ENCODE results near the gene C3orf18. TPM values are rescaled to one million over a fixed set of nuclear protein-coding genes. Genes with fewer than 3 reads are reported as not detected.

C3orf18 gene
- total RNA-seq, 1 experiment from 2014 or later, result 7.1 TPM

DNA sequence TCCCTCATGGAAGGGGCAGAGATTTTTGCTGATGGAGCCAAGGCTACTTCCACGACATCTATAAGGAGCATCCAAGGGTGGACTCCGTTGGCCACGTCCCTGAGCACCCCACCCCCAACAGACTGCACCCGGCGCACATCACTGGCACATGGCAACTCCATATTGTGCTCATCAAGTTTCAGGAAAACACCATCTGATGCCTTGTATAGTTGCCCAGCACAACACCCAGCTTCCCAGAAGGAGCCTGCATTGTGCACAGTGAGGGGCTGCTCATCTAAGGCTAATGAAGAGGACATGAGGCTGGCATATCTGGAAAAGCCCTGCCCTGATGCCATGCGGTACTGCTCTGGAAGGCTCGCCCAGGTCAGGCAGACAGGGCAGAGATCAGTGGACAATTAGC is 49.1 kb downstream of the C3orf18 start:
- Histone ChIP-seq H3K9me3 (ENCODE audit: control insufficient read depth, low read depth, low read length) (no peaks in the 10 kb centered on the region), H3K4me1 (ENCODE audit: insufficient read depth, low read length) (peaks cover 15% of the 10 kb centered on the region; the same call in 1 of the 2 replicates), H3K23ac (ENCODE audit: insufficient read length, low read depth, low read length) (no peak overlapping the region)

More for the DNA sequence above, 49.1 kb downstream of the C3orf18 start:
- no peak overlapping the region for H2BK15ac ChIP-seq (ENCODE audit: low read depth, low read length)
- H3K79me2 ChIP-seq (ENCODE audit: insufficient read depth, low read length), result no peaks in the 10 kb centered on the region
- H3K27ac ChIP-seq (ENCODE audit: insufficient read length, low read depth, low read length), result no peak overlapping the region
- H2AK5ac ChIP-seq (ENCODE audit: insufficient read length, low read length), result no peak overlapping the region
- peaks cover 6% of the 10 kb centered on the region for H3K23me2 ChIP-seq (ENCODE audit: insufficient read length, low read depth, low read length, poor library complexity, severe bottlenecking)
- no peak overlapping the region for H2BK120ac ChIP-seq (ENCODE audit: low read depth, low read length, poor library complexity, severe bottlenecking)
- H3K79me1 ChIP-seq (ENCODE audit: insufficient read depth, low read depth, low read length, poor library complexity, severe bottlenecking), result no peaks in the 10 kb centered on the region
- no peak overlapping the region for H3K4me2 ChIP-seq (ENCODE audit: insufficient read depth, insufficient read length, low read length)
- H3K14ac ChIP-seq (ENCODE audit: insufficient read depth, low read length), result no peak overlapping the region
- no peak overlapping the region for H3K9ac ChIP-seq (ENCODE audit: extremely low read depth, insufficient read length, low read length)
- Mint-ChIP-seq H3K36me3 (ENCODE audit: insufficient read depth in 1 of 3, low read depth in 3 of 3) (no peaks in the 10 kb centered on the region), H3K4me1 (peaks cover 81 to 83% of the 10 kb centered on the region in 2 experiments), H3K27me3 (ENCODE audit: low read depth) (peaks cover 2% of the 10 kb centered on the region; the same call in 1 of the 2 replicates), H3K9me3 (no peaks in the 10 kb centered on the region), H3K27ac (no peak overlapping the region; a peak in 1 of 7 replicates), H3K4me3 (no peak overlapping the region; a peak in 1 of 5 replicates)
- no peak overlapping the region for H2BK5ac ChIP-seq (ENCODE audit: insufficient read length, low read length)
- no peak overlapping the region for H3T11ph ChIP-seq (ENCODE audit: low read length)
- no CpG with 5 or more reads among the region's 7 CpGs for WGBS (ENCODE audit: extremely low coverage, insufficient read length, low lambda C conversion rate)
- no peak overlapping the region for H3K56ac ChIP-seq (ENCODE audit: insufficient read length, low read depth, low read length)
- no peak overlapping the region for H4K5ac ChIP-seq (ENCODE audit: insufficient read length, low read depth, low read length)
- TF ChIP-seq, protein P1, sequence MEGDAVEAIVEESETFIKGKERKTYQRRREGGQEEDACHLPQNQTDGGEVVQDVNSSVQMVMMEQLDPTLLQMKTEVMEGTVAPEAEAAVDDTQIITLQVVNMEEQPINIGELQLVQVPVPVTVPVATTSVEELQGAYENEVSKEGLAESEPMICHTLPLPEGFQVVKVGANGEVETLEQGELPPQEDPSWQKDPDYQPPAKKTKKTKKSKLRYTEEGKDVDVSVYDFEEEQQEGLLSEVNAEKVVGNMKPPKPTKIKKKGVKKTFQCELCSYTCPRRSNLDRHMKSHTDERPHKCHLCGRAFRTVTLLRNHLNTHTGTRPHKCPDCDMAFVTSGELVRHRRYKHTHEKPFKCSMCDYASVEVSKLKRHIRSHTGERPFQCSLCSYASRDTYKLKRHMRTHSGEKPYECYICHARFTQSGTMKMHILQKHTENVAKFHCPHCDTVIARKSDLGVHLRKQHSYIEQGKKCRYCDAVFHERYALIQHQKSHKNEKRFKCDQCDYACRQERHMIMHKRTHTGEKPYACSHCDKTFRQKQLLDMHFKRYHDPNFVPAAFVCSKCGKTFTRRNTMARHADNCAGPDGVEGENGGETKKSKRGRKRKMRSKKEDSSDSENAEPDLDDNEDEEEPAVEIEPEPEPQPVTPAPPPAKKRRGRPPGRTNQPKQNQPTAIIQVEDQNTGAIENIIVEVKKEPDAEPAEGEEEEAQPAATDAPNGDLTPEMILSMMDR (conservative IDR thresholded peaks at IDR 0.05), result no peak
- no peak overlapping the region for H2BK12ac ChIP-seq (ENCODE audit: insufficient read length, low read depth, low read length)
- DNase-seq, result no peak
- no peak overlapping the region for H2AFZ ChIP-seq (ENCODE audit: low read length)
- H4K8ac ChIP-seq (replicated peaks; ENCODE audit: insufficient read length, low read depth, low read length), result no peak overlapping the region
- no peak overlapping the region for H3K18ac ChIP-seq (ENCODE audit: insufficient read length, low read depth, low read length)
- no peak overlapping the region for H2BK20ac ChIP-seq (ENCODE audit: low read depth, low read length, poor library complexity, severe bottlenecking)
- H4K20me1 ChIP-seq (ENCODE audit: control insufficient read depth, insufficient read depth, insufficient read length), result peaks cover 2% of the 10 kb centered on the region
- H3K27me3 ChIP-seq (ENCODE audit: insufficient read depth, low read length), result no peaks in the 10 kb centered on the region
- no peak overlapping the region for H4K91ac ChIP-seq (ENCODE audit: insufficient read length, low read depth, low read length)
- no peak overlapping the region for H3K4ac ChIP-seq (ENCODE audit: low read depth, low read length)

Measured in H9 (cell line).